Ramos (cell line): Measurements from ENCODE around the gene MARCOL.
"Not testable (repeated sequence)": the region's sequence is repeated elsewhere in the genome, so short reads cannot be mapped to it uniquely, and the experiment has no call there.

ENCODE experiments used
- in situ Hi-C: fragments of 300-500 bp; cut with MboI; formaldehyde crosslinking; loops from one replicate; pipeline ENCODE4 v1.14.3; 2022; ENCODE audit warnings: low sequenced_read_pairs; ENCODE audit not compliant: unreplicated experiment

MARCOL gene

GRCh38 chr5:148261221-148261620 lies 22.9 kb downstream of the MARCOL start:
- in situ Hi-C loops, result no loop called here

GRCh38 chr5:148267962-148268361 lies 29.6 kb downstream of the MARCOL start:
- in situ Hi-C loops, result no loop called here

DNA sequence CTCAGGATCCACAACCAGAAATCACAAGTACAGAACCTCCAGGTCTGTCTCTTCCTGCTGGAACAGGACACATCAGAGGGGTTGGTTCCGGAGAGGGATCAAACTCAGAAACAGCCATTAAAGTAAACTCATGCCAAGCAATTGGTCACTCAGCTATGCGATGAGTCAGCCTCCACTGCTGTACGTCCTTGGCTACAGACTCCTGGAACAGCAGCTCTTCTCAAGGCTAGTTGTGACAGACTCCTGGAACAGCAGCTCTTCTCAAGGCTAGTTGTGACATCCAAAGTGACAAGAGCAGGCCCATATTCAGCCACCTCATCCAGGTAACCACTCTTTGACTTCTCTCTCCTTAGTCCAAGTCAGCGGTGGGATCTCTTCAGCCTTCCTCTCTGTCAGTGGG lies 30.2 kb downstream of the MARCOL start, which contains the start of gene SPINK13:
Gene SPINK13, plus strand, starts transcription at position 229 of the 400 bp plus-strand sequence. CDS start 1,279 bp downstream, outside the sequence.
- in situ Hi-C loops, result no loop called here

DNA sequence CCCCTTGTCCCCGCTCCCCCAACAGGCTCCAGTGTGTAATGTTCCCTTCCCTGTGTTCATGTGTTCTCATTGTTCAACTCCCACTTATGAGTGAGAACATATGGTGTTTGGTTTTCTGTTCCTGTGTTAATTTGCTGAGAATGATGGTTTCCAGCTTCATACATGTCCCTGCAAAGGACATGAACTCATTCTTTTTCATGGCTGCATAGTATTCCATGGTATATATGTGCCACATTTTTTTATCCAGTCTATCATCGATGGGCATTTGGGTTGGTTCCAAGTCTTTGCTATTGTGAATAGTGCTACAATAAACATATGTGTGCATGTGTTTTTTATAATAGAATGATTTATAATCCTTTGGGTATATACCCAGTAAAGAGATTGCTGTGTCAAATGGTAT lies 36.8 kb downstream of the MARCOL start:
- in situ Hi-C loops, result not testable (repeated sequence)

DNA sequence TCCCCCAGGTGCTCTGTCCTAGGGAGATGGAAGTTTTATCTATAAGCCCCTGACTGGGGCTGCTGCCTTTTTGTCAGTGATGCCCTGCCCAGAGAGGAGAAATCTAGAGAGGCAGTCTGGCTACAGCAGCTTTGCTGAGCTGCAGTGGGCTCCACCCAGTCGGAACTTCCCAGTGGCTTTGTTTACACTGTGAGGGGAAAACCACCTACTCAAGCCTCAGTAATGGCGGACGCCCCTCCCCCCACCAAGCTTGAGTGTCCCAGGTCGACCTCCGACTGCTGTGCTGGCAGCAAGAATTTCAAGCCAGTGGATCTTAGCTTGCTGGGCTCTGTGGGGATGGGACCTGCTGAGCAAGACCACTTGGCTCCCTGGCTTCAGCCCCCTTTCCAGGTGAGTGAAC lies 42.6 kb downstream of the MARCOL start:
- in situ Hi-C loops, result not testable (repeated sequence)

GRCh38 chr5:148281336-148281735 lies 43.0 kb downstream of the MARCOL start:
- in situ Hi-C loops, result not testable (repeated sequence)

- in situ Hi-C loops, result no loop called here
These were observed 52.2 kb downstream of the MARCOL start for GRCh38 chr5:148290271-148291195.
